PC-3 (cell line): ENCODE data around the gene ENTREP3. TPM values are rescaled to one million over a fixed set of nuclear protein-coding genes. Genes with fewer than 3 reads are reported as not detected.

Source experiments
- ATAC-seq: fragments of 200-7000 bp; cut with Tn5 transposase; 2 replicates; pipeline ENCODE4 v1.9.1; 2020; ENCODE audit warnings: mild to moderate bottlenecking, moderate library complexity
- BruUV-seq: library from RNA; stranded (reverse); fragments of 400-500 nt; replicated peaks from 2 replicates; lab custom pipeline; 2021; lab: Mats Ljungman, UMichigan
- CTCF ChIA-PET: fragments of 300-600 bp; sonication (Branson Sonifier 250); formaldehyde crosslinking; loops from one replicate; lab custom pipeline; 2022; ENCODE audit warnings: antibody characterized with exemption; lab: Charles Lee
- POLR2A ChIA-PET: fragments of 300-600 bp; sonication (Branson Sonifier 250); formaldehyde crosslinking; loops from one replicate; lab custom pipeline; 2022; ENCODE audit warnings: antibody characterized with exemption; ENCODE audit not compliant: unreplicated experiment; lab: Charles Lee
- DNase-seq: peaks from one replicate; pipeline ENCODE4 v3.0.0-alpha.2; 2015
- H2AFZ ChIP-seq: fragments of 300-600 bp; sonication (generic); 2 replicates; pipeline ENCODE4 v1.6.0; 2016; ENCODE audit warnings: antibody characterized with exemption, low read length
- H3F3A ChIP-seq: fragments of 300-600 bp; sonication (generic); one replicate; pipeline ENCODE4 v1.6.0; 2017; ENCODE audit warnings: antibody characterized with exemption, low read length, control low read depth, mild to moderate bottlenecking; ENCODE audit not compliant: unreplicated experiment
- H3K27ac ChIP-seq: fragments of 300-600 bp; sonication (generic); 2 replicates; pipeline ENCODE4 v1.5.1; 2016; ENCODE audit warnings: mild to moderate bottlenecking, low read length
- H3K27me3 ChIP-seq: fragments of 300-600 bp; sonication (generic); 2 replicates; pipeline ENCODE4 v1.6.1; 2016; ENCODE audit warnings: low read length, mixed read lengths
- H3K36me3 ChIP-seq: fragments of 300-600 bp; sonication (generic); 2 replicates; pipeline ENCODE4 v1.6.1; 2016; ENCODE audit warnings: low read depth, mixed run types, low read length, mixed read lengths
- H3K4me1 ChIP-seq: fragments of 300-600 bp; sonication (generic); 2 replicates; pipeline ENCODE4 v1.5.1; 2016; ENCODE audit warnings: low read length; ENCODE audit not compliant: insufficient read depth
- H3K4me2 ChIP-seq: fragments of 300-600 bp; sonication (generic); 2 replicates; pipeline ENCODE4 v1.6.0; 2016; ENCODE audit warnings: low read length
- H3K4me3 ChIP-seq: fragments of 300-600 bp; sonication (generic); 2 replicates; pipeline ENCODE4 v1.5.1; 2016; ENCODE audit warnings: mild to moderate bottlenecking, low read length, mixed read lengths
- H3K79me2 ChIP-seq: fragments of 300-600 bp; sonication (generic); 2 replicates; pipeline ENCODE4 v1.6.1; 2017; ENCODE audit warnings: low read length, mixed read lengths
- H3K9ac ChIP-seq: fragments of 300-600 bp; sonication (generic); 2 replicates; pipeline ENCODE4 v1.6.0; 2016; ENCODE audit warnings: mild to moderate bottlenecking, low read length
- H3K9me2 ChIP-seq: fragments of 300-600 bp; sonication (generic); replicated peaks from 2 replicates; pipeline ENCODE4 v1.6.1; 2016; ENCODE audit warnings: mixed run types, low read length, mixed read lengths
- H3K9me3 ChIP-seq: fragments of 300-600 bp; sonication (generic); 2 replicates; pipeline ENCODE4 v1.6.1; 2016; ENCODE audit warnings: low read length, mixed read lengths
- H4K20me1 ChIP-seq: fragments of 300-600 bp; sonication (generic); 2 replicates; pipeline ENCODE4 v1.6.1; 2016; ENCODE audit warnings: low read length, mixed read lengths
- EZH2 ChIP-seq: fragments of 300-600 bp; sonication (generic); IDR thresholded peaks from one replicate; pipeline ENCODE4 v1.6.1; 2017; ENCODE audit warnings: antibody characterized with exemption, mild to moderate bottlenecking, low read length; ENCODE audit not compliant: unreplicated experiment
- EZH2phosphoT487 ChIP-seq: fragments of 300-600 bp; sonication (generic); IDR thresholded peaks from 2 replicates; pipeline ENCODE4 v1.6.1; 2018; ENCODE audit warnings: mild to moderate bottlenecking, antibody characterized with exemption, low read length, borderline replicate concordance
- intact Hi-C: fragments of 100-400 bp; cut with micrococcal nuclease; formaldehyde crosslinking; loops from 2 replicates; pipeline ENCODE4 v1.9.0; 2023
- total RNA-seq: library from RNA; depleted of rRNA; stranded (reverse); fragments of >200 nt; gene quantifications from 2 replicates; pipeline ENCODE4 v1.2.3, GENCODE V29; 2014
- TF ChIP-seq, protein P1 (sequence below): fragments of 300-600 bp; sonication (generic); conservative IDR thresholded peaks from 2 replicates; pipeline ENCODE4 v1.5.1; 2017; ENCODE audit warnings: antibody characterized with exemption, low read depth, mild to moderate bottlenecking, low read length

Gene ENTREP3
- total RNA-seq, 1 experiment from 2014 or later = 30.9 TPM

DNA sequence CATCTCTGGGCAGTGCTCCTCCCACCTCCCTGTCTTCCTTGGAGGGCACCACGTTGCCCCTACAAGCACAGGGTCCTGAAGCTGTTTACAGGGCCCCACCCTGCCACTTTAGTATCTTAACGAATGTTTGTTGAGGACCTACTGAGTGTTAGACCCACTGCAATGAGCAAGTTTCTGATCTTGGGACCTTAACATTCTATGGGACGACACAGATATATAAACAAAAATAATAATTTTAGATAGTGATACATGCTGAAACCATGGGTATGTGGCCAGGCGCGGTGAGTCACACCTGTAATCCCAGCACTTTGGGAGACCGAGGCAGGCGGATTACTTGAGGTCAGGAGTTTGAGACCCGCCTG is 10.1 kb downstream of the ENTREP3 start:
- no peak for ATAC-seq
- no peak for TF ChIP-seq EZH2phosphoT487
- TF ChIP-seq, protein P1, sequence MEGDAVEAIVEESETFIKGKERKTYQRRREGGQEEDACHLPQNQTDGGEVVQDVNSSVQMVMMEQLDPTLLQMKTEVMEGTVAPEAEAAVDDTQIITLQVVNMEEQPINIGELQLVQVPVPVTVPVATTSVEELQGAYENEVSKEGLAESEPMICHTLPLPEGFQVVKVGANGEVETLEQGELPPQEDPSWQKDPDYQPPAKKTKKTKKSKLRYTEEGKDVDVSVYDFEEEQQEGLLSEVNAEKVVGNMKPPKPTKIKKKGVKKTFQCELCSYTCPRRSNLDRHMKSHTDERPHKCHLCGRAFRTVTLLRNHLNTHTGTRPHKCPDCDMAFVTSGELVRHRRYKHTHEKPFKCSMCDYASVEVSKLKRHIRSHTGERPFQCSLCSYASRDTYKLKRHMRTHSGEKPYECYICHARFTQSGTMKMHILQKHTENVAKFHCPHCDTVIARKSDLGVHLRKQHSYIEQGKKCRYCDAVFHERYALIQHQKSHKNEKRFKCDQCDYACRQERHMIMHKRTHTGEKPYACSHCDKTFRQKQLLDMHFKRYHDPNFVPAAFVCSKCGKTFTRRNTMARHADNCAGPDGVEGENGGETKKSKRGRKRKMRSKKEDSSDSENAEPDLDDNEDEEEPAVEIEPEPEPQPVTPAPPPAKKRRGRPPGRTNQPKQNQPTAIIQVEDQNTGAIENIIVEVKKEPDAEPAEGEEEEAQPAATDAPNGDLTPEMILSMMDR = no peak
- TF ChIP-seq EZH2 = no peak
- H4K20me1 ChIP-seq = no peaks in the 10 kb centered on the region
- peaks cover 15% of the 10 kb centered on the region; the same call in 1 of the 2 replicates for H3K36me3 ChIP-seq
- H3K27ac ChIP-seq = peak overlapping the region; percentile 54
- peak overlapping the region; percentile 87 for H3K4me2 ChIP-seq
- ChIA-PET POLR2A (no interaction called here), CTCF (no interaction called here)
- peaks cover 27% of the 10 kb centered on the region for H3K4me1 ChIP-seq
- H3K79me2 ChIP-seq = peaks cover 11% of the 10 kb centered on the region
- H3F3A ChIP-seq = no peaks in the 10 kb centered on the region
- no peaks in the 10 kb centered on the region for H3K27me3 ChIP-seq
- H3K9me2 ChIP-seq = no peaks in the 10 kb centered on the region
- H3K9me3 ChIP-seq = no peaks in the 10 kb centered on the region
- H3K9ac ChIP-seq = peak overlapping the region; percentile 71
- peak overlapping the region; percentile 88 for H2AFZ ChIP-seq
- peak overlapping the region; percentile 77 for H3K4me3 ChIP-seq
- BruUV-seq = no TSS peak
- intact Hi-C loops = loop anchor here (2.0 kb wide), 1 partner anchor 64 kb away; the partner anchor contains the start of gene FDPS
- DNase-seq = no peak

DNA sequence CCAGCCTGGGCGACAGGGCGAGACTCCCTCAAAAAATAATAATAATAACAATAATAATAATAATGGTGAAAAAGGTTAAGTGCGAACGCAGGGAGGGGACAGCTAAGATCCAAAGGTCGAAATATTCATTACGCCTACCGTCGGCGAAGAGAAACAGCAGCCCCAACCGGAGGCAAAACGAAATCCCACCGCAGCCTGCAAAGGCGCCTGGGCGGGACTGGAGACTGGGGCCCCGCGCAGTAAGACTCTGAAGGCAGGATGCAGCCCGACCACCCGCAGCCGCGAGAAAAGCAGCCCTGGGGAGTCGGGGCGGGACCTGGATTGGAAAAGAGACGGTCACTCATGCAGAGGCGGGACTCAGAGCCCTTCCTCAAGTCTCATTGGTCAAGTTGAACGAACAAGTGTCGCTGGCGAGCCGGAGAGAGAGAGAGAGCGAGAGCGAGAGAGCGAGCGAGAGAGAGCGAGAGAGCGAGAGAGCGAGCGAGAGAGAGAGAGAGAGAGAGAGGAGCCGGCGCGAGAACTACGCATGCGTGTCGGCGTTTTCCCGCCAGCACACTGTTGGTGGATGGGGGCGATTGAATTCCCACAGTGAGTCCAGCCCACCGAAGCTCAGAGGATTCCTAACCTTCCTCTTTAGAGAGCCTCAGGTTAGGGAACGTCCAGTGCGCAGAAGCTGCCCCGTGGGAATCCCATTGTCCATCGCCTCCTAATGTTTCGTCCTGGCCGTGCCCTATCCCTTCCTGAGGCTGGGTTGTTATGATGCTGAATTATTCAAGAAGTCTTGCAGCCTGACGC is 10.7 kb downstream of the ENTREP3 start:
- no peaks in the 10 kb centered on the region for H3K9me3 ChIP-seq
- intact Hi-C loops = loop anchor here (2.0 to 5.0 kb wide), 2 partner anchors 37 to 64 kb away; partner anchors contain the start of genes FDPS, MTX1 and THBS3
- H3K4me3 ChIP-seq = peak overlapping the region; percentile 77
- peaks cover 15% of the 10 kb centered on the region; the same call in 1 of the 2 replicates for H3K36me3 ChIP-seq
- H3K79me2 ChIP-seq = peaks cover 11% of the 10 kb centered on the region
- BruUV-seq = TSS peak; percentile 41
- DNase-seq (peak; percentile 99), ATAC-seq (peak; percentile 91)
- H2AFZ ChIP-seq = peak overlapping the region; percentile 88
- peaks cover 27% of the 10 kb centered on the region for H3K4me1 ChIP-seq
- ChIA-PET POLR2A (interaction anchor here (0.6 to 1.1 kb wide), 2 partner anchors 37 to 360 kb away, joined by 8 read pairs; partner anchors contain the start of gene THBS3), CTCF (interaction anchor here (0.7 kb wide), 1 partner anchor 55 kb away, joined by 3 read pairs; no protein-coding TSS in a partner anchor)
- H3K9ac ChIP-seq = peak overlapping the region; percentile 71
- H3F3A ChIP-seq = no peaks in the 10 kb centered on the region
- peak overlapping the region; percentile 87 for H3K4me2 ChIP-seq
- H3K27me3 ChIP-seq = no peaks in the 10 kb centered on the region
- peak overlapping the region; percentile 54 for H3K27ac ChIP-seq
- H3K9me2 ChIP-seq = no peaks in the 10 kb centered on the region
- no peaks in the 10 kb centered on the region for H4K20me1 ChIP-seq
- TF ChIP-seq EZH2 = no peak
- no peak for TF ChIP-seq EZH2phosphoT487
- TF ChIP-seq, protein P1 = peak; percentile 23
